Naive thymus-derived CD4-positive, alpha-beta T cell (primary cell): ENCODE data around the gene NEUROD4. TPM values are rescaled to one million over a fixed set of nuclear protein-coding genes. Genes with fewer than 3 reads are reported as not detected.

Experiments
- ATAC-seq: fragments of 150-1000 bp; cut with Tn5 transposase; 2 replicates; pipeline ENCODE4 v1.10.0; 2021; ENCODE audit warnings: mild to moderate bottlenecking, moderate library complexity
- CTCF ChIA-PET: fragments of 350-600 bp; sonication (Branson Sonifier 250); formaldehyde crosslinking; loops from one replicate; lab custom pipeline; 2021; ENCODE audit warnings: antibody characterized with exemption; lab: Charles Lee
- POLR2A ChIA-PET: fragments of 350-600 bp; sonication (Branson Sonifier 250); formaldehyde crosslinking; loops from one replicate; lab custom pipeline; 2021; ENCODE audit warnings: antibody characterized with exemption, inconsistent platforms; lab: Charles Lee
- DNase-seq, 9 donors: peaks; one replicate each; pipeline versions ENCODE4 v3.0.0 to v3.0.0-alpha.2; 2020 to 2022; ENCODE audit warnings: mixed read lengths in 1 of 9
- H3K27ac ChIP-seq: one replicate; pipeline ENCODE4 v1.7.0; 2013; ENCODE audit warnings: mild to moderate bottlenecking, low read depth, low read length, moderate library complexity
- H3K27me3 ChIP-seq, 2 donors: one replicate each; pipeline ENCODE4 v1.7.0; 2013; ENCODE audit warnings: low read length in 2 of 2, mild to moderate bottlenecking in 2 of 2, moderate library complexity in 2 of 2; ENCODE audit not compliant: control insufficient read depth in 2 of 2, insufficient read depth in 2 of 2
- H3K36me3 ChIP-seq, 3 experiments: 1 replicate in 2 of 3; 2 replicates in 1 of 3; pipeline ENCODE4 v1.7.0; 2013; ENCODE audit warnings: low read length in 3 of 3, mild to moderate bottlenecking in 3 of 3, moderate library complexity in 1 of 3; ENCODE audit not compliant: insufficient read depth in 3 of 3, control insufficient read depth in 2 of 3
- H3K4me1 ChIP-seq, 2 donors: one replicate each; pipeline ENCODE4 v1.7.0; 2013; ENCODE audit warnings: low read length in 2 of 2, mild to moderate bottlenecking in 2 of 2, moderate library complexity in 1 of 2; ENCODE audit not compliant: control insufficient read depth in 2 of 2, insufficient read depth in 2 of 2
- H3K4me3 ChIP-seq: 2 replicates; pipeline ENCODE4 v1.7.0; 2013; ENCODE audit warnings: mild to moderate bottlenecking, low read length
- H3K9me3 ChIP-seq, 3 experiments: 1 replicate in 2 of 3; 2 replicates in 1 of 3; pipeline ENCODE4 v1.7.0; 2013; ENCODE audit warnings: low read length in 3 of 3; ENCODE audit not compliant: control insufficient read depth in 2 of 3
- H3K27ac Mint-ChIP-seq, 9 donors: one replicate each; pipeline ENCODE4 v1.8.0; 2020 to 2022; ENCODE audit warnings: mixed read lengths in 9 of 9, mild to moderate bottlenecking in 8 of 9, moderate library complexity in 5 of 9, inconsistent platforms in 2 of 9
- H3K27me3 Mint-ChIP-seq, 5 donors: one replicate each; pipeline ENCODE4 v1.8.0; 2021 to 2022; ENCODE audit warnings: mixed read lengths in 5 of 5, mild to moderate bottlenecking in 1 of 5
- H3K36me3 Mint-ChIP-seq, 5 donors: one replicate each; pipeline ENCODE4 v1.8.0; 2020 to 2022; ENCODE audit warnings: mixed read lengths in 5 of 5, mild to moderate bottlenecking in 3 of 5, inconsistent platforms in 1 of 5
- H3K4me1 Mint-ChIP-seq, 7 donors: one replicate each; pipeline ENCODE4 v1.8.0; 2020 to 2022; ENCODE audit warnings: mixed read lengths in 7 of 7, mild to moderate bottlenecking in 3 of 7, inconsistent platforms in 1 of 7
- H3K4me3 Mint-ChIP-seq, 10 donors: one replicate each; pipeline ENCODE4 v1.8.0; 2020 to 2022; ENCODE audit warnings: mild to moderate bottlenecking in 10 of 10, mixed read lengths in 10 of 10, moderate library complexity in 6 of 10, inconsistent platforms in 2 of 10
- H3K9me3 Mint-ChIP-seq, 11 donors: one replicate each; pipeline ENCODE4 v1.8.0; 2020 to 2022; ENCODE audit warnings: mixed read lengths in 11 of 11, mild to moderate bottlenecking in 4 of 11, inconsistent platforms in 1 of 11, moderate library complexity in 1 of 11
- intact Hi-C, 2 donors: fragments of 100-400 bp; cut with micrococcal nuclease; formaldehyde crosslinking; loops; one replicate each; pipeline ENCODE4 v1.15.1; 2023
- polyA plus RNA-seq, 2 donors: library from polyadenylated mRNA; unstranded; fragments of 300-500 nt; fragmentation: Illumina TruSeq; gene quantifications; one replicate each; pipeline ENCODE4 v1.2.3, GENCODE V29; 2021
- total RNA-seq, 6 experiments: library from RNA in 5 of 6; stranded (reverse) in 5 of 6; gene quantifications; 1 replicate in 5 of 6; 2 replicates in 1 of 6; pipeline ENCODE4 v1.2.3 and lab custom pipeline; 2021 to 2026

NEUROD4 gene
- total and polyA plus RNA-seq, 7 experiments from 2014 or later = 0.11 TPM; not detected in 6

GRCh38 chr12:54989829-54990228, 29.9 kb upstream of the NEUROD4 start:
- peaks cover 0 to 3% (median 0%) of the 10 kb centered on the region in 11 donors for H3K9me3 Mint-ChIP-seq
- ATAC-seq (no peak), DNase-seq (no peak)
- Histone ChIP-seq H3K27ac (peak overlapping the region; percentile 80), H3K4me3 (no peak overlapping the region), H3K27me3 (no peaks in the 10 kb centered on the region), H3K9me3 (no peaks in the 10 kb centered on the region), H3K36me3 (no peaks in the 10 kb centered on the region), H3K4me1 (peaks cover 34 to 57% of the 10 kb centered on the region in 2 donors)
- peak overlapping the region; percentile 36 to 98 (median 94) for H3K4me3 Mint-ChIP-seq
- ChIA-PET CTCF (interaction anchor here (1.0 to 1.2 kb wide), 2 partner anchors 82 to 240 kb away, joined by 4 to 7 read pairs; no protein-coding TSS in a partner anchor), POLR2A (interaction anchor here (1.2 kb wide), 1 partner anchor 10 kb away, joined by 6 read pairs; no protein-coding TSS in a partner anchor)
- H3K27ac Mint-ChIP-seq = peak overlapping the region; percentile 67 to 100 (median 98)
- no peaks in the 10 kb centered on the region for H3K27me3 Mint-ChIP-seq
- intact Hi-C loops = loop anchor here (2.0 to 10.0 kb wide), 3 partner anchors 31 to 575 kb away; partner anchors contain the start of gene ITGA5 (in 1 of the 2)
- H3K36me3 Mint-ChIP-seq = peaks cover 0 to 7% (median 0%) of the 10 kb centered on the region in 5 donors
- H3K4me1 Mint-ChIP-seq = peaks cover 34 to 83% (median 69%) of the 10 kb centered on the region in 7 donors

GRCh38 chr12:54991161-54991990, 28.4 kb upstream of the NEUROD4 start:
- DNase-seq = peak in 8 of 9 donors; percentile 40 to 56 (median 50)

DNA sequence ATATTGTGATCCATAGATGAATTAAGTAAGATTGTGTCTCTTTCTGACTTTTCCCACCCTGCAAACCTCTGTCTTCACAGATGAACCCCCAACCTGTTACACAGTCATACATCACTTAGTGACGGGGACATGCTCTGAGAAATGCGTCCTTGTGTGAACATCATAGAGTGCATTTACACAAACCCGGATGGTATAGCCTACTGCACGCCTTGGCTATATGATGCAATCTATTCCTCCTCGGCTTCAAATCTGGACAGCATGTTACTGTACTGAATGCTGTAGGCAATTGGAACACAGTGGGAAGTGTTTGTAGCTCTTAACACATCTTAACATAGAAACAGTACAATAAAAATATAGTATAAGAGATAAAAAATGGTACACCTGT, 27.8 kb upstream of the NEUROD4 start:
- Histone ChIP-seq H3K27me3 (no peaks in the 10 kb centered on the region), H3K9me3 (no peaks in the 10 kb centered on the region), H3K4me3 (peak overlapping the region; percentile 75), H3K36me3 (no peaks in the 10 kb centered on the region), H3K27ac (peak overlapping the region; percentile 80), H3K4me1 (peaks cover 23 to 46% of the 10 kb centered on the region in 2 donors)
- peaks cover 0 to 2% (median 0%) of the 10 kb centered on the region in 11 donors for H3K9me3 Mint-ChIP-seq
- H3K27ac Mint-ChIP-seq = peak overlapping the region; percentile 95 to 100 (median 98)
- ChIA-PET CTCF (interaction anchor here (0.7 to 13.9 kb wide), 29 partner anchors 10 to 290 kb away, joined by 3 to 564 read pairs (median 9); partner anchors contain the start of gene MUCL1), POLR2A (interaction anchor here (0.6 to 3.4 kb wide), 15 partner anchors 8 to 267 kb away, joined by 3 to 72 read pairs (median 5); partner anchors contain the start of gene TESPA1)
- ATAC-seq = peak; percentile 33
- H3K36me3 Mint-ChIP-seq = peaks cover 0 to 8% (median 6%) of the 10 kb centered on the region in 5 donors
- peaks cover 0 to 3% (median 0%) of the 10 kb centered on the region in 5 donors for H3K27me3 Mint-ChIP-seq
- peak overlapping the region; percentile 57 to 98 (median 94) for H3K4me3 Mint-ChIP-seq
- H3K4me1 Mint-ChIP-seq = peaks cover 35 to 72% (median 58%) of the 10 kb centered on the region in 7 donors
- peak in 2 of 9 donors; percentile 40 to 49 for DNase-seq
- intact Hi-C loops = loop anchor here (1.0 to 10.0 kb wide), 5 partner anchors 9 to 387 kb away; no protein-coding TSS in a partner anchor

More at GRCh38 chr12:54991161-54991990, 28.4 kb upstream of the NEUROD4 start:
- Histone ChIP-seq H3K36me3 (no peaks in the 10 kb centered on the region), H3K4me3 (peak overlapping the region; percentile 75), H3K4me1 (peaks cover 23 to 46% of the 10 kb centered on the region in 2 donors), H3K27ac (peak overlapping the region; percentile 80), H3K9me3 (no peaks in the 10 kb centered on the region), H3K27me3 (no peaks in the 10 kb centered on the region)
- intact Hi-C loops = loop anchor here (1.0 to 10.0 kb wide), 4 partner anchors 8 to 387 kb away; no protein-coding TSS in a partner anchor
- ATAC-seq = peak; percentile 46
- Mint-ChIP-seq H3K4me1 (peaks cover 34 to 78% (median 64%) of the 10 kb centered on the region in 7 donors), H3K27me3 (no peaks in the 10 kb centered on the region), H3K27ac (peak overlapping the region; percentile 95 to 100 (median 98)), H3K4me3 (peak overlapping the region; percentile 90 to 98 (median 94)), H3K9me3 (peaks cover 0 to 3% (median 0%) of the 10 kb centered on the region in 11 donors), H3K36me3 (peaks cover 0 to 8% (median 6%) of the 10 kb centered on the region in 5 donors)
- CTCF ChIA-PET = interaction anchor here (1.0 to 13.9 kb wide), 16 partner anchors 9 to 290 kb away, joined by 3 to 564 read pairs (median 23); partner anchors contain the start of gene MUCL1
- POLR2A ChIA-PET = interaction anchor here (1.2 to 3.0 kb wide), 8 partner anchors 8 to 267 kb away, joined by 4 to 72 read pairs (median 6); partner anchors contain the start of gene TESPA1

DNA sequence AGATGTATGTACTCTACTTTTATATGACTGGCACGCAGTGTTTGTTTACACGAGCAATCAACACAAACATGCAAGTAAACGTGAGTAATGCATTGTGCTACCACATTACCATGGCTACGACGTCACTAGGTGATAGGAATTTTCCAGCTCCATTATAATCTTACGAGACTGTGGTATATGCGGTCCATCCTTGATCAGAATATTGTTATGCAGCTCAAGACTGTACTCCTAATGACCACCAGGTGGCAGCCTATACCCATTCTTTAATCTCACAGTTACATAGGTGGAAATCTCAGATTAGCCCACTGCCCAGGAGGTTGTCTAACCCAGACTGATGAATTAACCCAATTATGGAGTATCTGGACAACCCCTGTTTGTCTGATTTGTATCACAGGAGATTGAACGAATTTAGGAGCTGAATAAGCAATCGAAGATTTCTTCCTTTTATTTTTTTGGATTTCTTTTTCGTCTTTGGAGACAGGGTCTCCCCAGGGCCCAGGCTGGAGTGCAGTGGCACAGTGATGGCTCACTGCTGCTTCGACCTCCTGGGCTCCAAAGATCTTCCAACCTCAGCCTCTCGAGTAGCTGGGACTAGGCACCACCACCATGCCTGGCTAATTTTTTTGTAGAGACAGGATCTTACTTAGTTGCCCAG, 26.5 kb upstream of the NEUROD4 start:
- H3K4me1 Mint-ChIP-seq = peaks cover 34 to 59% (median 47%) of the 10 kb centered on the region in 7 donors

GRCh38 chr12:54996205-54996604, 23.6 kb upstream of the NEUROD4 start:
- no peaks in the 10 kb centered on the region for H3K9me3 ChIP-seq
- DNase-seq (no peak), ATAC-seq (no peak)
- no peaks in the 10 kb centered on the region for H3K27me3 ChIP-seq
- no peak overlapping the region for H3K4me3 Mint-ChIP-seq
- peaks cover 14 to 17% of the 10 kb centered on the region in 2 donors for H3K4me1 ChIP-seq
- H3K4me1 Mint-ChIP-seq = peaks cover 11 to 49% (median 26%) of the 10 kb centered on the region in 7 donors
- POLR2A ChIA-PET = interaction anchor here (0.7 to 3.7 kb wide), 5 partner anchors 10 to 275 kb away, joined by 3 to 22 read pairs (median 4); partner anchors contain the start of gene TESPA1
- CTCF ChIA-PET = interaction anchor here (0.8 to 13.9 kb wide), 10 partner anchors 10 to 294 kb away, joined by 3 to 564 read pairs (median 5); partner anchors contain the start of gene MUCL1
- H3K36me3 Mint-ChIP-seq = peaks cover 0 to 23% (median 6%) of the 10 kb centered on the region in 5 donors
- no peaks in the 10 kb centered on the region for H3K9me3 Mint-ChIP-seq
- H3K27ac Mint-ChIP-seq = peak overlapping the region in 2 of 9 donors; percentile 54 to 57
- intact Hi-C loops = loop anchor here in 1 of 2 donors (10.0 kb wide), 1 partner anchor 391 kb away; no protein-coding TSS in a partner anchor
- no peaks in the 10 kb centered on the region for H3K36me3 ChIP-seq
- H3K4me3 ChIP-seq = no peak overlapping the region
- H3K27me3 Mint-ChIP-seq = peaks cover 0 to 4% (median 0%) of the 10 kb centered on the region in 5 donors
- H3K27ac ChIP-seq = no peak overlapping the region

More for the DNA sequence above, 26.5 kb upstream of the NEUROD4 start:
- Mint-ChIP-seq H3K27me3 (peaks cover 0 to 4% (median 0%) of the 10 kb centered on the region in 5 donors), H3K36me3 (peaks cover 0 to 6% (median 4%) of the 10 kb centered on the region in 5 donors), H3K9me3 (no peaks in the 10 kb centered on the region), H3K4me3 (peak overlapping the region in 4 of 10 donors; percentile 13 to 43 (median 29)), H3K27ac (peak overlapping the region in 8 of 9 donors; percentile 15 to 98 (median 71))
- H3K27ac ChIP-seq = peak overlapping the region; percentile 66
- H3K4me1 ChIP-seq = peaks cover 23 to 37% of the 10 kb centered on the region in 2 donors
- H3K27me3 ChIP-seq = no peaks in the 10 kb centered on the region
- intact Hi-C loops = loop anchor here (1.0 to 10.0 kb wide), 11 partner anchors 8 to 389 kb away; partner anchors contain the start of gene MUCL1 (in 2 of the 2)
- no peak overlapping the region for H3K4me3 ChIP-seq
- no peaks in the 10 kb centered on the region for H3K36me3 ChIP-seq
- peak; percentile 91 for ATAC-seq
- H3K9me3 ChIP-seq = no peaks in the 10 kb centered on the region
- ChIA-PET CTCF (interaction anchor here (0.6 to 13.9 kb wide), 58 partner anchors 9 to 539 kb away, joined by 3 to 564 read pairs (median 5); partner anchors contain the start of genes MUCL1, NEUROD4 and TESPA1), POLR2A (interaction anchor here (1.1 to 3.4 kb wide), 11 partner anchors 8 to 81 kb away, joined by 3 to 72 read pairs (median 6); partner anchors contain the start of gene TESPA1)
- DNase-seq = peak in 8 of 9 donors; percentile 42 to 83 (median 70)
